Globus pallidus (tissue), 1 donor: Measurements from ENCODE around the gene PEX1.
"Not testable (repeated sequence)": the region's sequence is repeated elsewhere in the genome, so short reads cannot be mapped to it uniquely, and the experiment has no call there.

ENCODE experiments used
- DNase-seq: peaks from one replicate; pipeline ENCODE4 v3.0.0-alpha.2; 2015; ENCODE audit warnings: low spot score

Gene PEX1

DNA sequence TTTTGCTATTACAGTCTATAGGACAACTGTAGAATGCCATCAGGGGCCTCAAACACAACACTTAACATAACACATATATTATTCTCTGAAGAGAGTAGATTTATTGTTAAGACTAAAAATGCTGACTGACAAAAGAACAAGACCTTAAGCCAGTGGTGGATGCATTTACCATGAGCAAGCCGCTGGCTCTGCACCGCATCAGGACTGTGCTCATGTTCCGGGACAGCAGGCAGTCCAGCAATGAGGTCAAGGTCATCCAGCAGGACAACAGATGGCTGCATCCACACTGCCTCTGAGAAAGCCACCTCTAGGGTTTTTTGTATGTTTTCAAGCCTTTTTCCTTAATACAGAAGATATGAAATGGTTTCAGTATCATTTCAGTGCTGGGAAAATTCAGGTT, 23.8 kb downstream of the PEX1 start:
- no peak for DNase-seq

DNA sequence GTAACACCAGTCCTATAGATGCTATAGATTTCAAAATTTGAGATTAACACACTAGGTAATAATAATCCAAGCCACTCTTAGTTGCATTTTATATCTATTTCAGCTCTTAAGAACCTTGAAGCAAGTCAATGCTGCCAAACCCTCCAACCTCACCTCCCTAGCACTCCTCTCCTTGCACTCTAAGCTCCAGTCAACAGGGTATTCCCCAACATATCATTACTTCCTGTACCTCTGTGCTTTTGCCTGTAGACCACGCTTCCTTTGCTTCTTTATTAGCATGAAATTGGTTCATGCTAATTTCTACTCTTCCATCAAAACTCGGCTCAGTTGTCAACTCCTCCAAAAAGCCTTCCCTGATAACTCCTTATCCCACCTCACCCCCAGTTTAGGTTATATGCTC, 24.6 kb downstream of the PEX1 start:
- DNase-seq = no peak

- no peak for DNase-seq
Observed at GRCh38 chr7:92498557-92498956, 29.8 kb downstream of the PEX1 start.

GRCh38 chr7:92496876-92497275, 31.4 kb downstream of the PEX1 start:
- no peak for DNase-seq

DNA sequence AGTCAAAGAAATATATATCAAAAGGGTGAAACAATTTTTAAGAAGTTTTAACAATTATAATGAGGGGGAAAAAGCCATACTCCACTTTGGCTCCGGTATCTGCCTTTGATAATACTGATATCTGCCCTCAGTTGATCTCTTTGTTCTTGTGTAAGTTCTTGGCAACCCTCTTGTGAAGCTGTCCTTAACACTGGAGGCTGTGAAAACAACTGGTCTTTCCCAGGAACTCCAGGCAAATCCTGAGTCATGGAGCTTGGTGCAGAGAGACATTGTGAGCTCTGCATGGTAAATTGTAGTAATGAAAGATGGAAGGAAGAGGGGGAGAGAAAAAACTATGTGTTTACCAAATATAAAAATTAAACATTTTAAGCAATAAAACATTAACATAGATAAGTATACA, 38.7 kb downstream of the PEX1 start:
- DNase-seq = no peak

- DNase-seq = no peak
Observed at GRCh38 chr7:92487804-92488203, 40.5 kb downstream of the PEX1 start.

- no peak for DNase-seq
Observed at GRCh38 chr7:92485974-92486373, 42.3 kb downstream of the PEX1 start.

GRCh38 chr7:92485267-92485892, 42.9 kb downstream of the PEX1 start:
- no peak for DNase-seq

GRCh38 chr7:92484226-92484625, 44.1 kb downstream of the PEX1 start:
- DNase-seq = not testable (repeated sequence)

- not testable (repeated sequence) for DNase-seq
Observed at GRCh38 chr7:92483624-92484023, 44.7 kb downstream of the PEX1 start.

DNA sequence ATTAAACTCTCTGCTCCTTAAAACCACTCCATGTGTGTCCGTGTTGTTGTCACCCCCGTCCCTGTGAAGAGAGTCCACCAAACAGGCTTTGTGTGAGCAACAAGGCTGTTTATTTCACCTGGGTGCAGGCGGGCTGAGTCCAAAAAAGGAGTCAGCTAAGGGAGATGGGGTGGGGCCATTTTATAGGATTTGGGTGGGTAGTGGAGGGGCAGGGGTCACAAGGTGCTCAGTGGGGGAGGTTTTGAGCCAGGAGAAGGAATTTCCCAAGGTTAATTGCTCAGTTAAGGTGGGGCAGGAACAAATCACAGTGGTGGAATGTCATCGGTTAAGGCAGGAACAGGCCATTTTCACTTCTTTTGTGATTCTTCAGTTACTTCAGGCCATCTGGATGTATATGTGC, 49.2 kb downstream of the PEX1 start:
- DNase-seq = not testable (repeated sequence)

- DNase-seq = no peak
Observed at GRCh38 chr7:92478711-92479110, 49.6 kb downstream of the PEX1 start.

- no peak for DNase-seq
Observed at GRCh38 chr7:92478095-92478494, 50.2 kb downstream of the PEX1 start.

DNA sequence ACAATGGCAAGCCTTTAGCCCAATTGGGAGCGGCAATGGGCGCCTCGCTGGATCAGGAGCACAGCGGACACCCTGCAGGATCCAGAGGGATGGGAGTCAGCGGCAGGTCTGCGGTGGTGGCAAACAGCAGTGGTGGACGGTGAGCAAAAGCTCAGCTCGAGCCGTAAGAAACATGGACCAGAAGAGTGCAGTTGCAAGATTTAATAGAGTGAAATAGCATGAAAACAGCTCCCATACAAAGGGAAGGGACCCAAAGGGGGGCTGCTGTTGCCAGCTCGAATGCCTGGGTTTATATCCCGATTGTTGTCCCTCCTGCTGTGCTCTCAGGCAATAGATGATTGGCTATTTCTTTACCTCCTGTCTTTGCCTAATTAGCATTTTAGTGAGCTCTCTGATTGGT, 50.6 kb downstream of the PEX1 start, which contains the start of gene ERVW-1:
Gene ERVW-1, minus strand, starts transcription at position 266 of the 400 bp plus-strand sequence. CDS start 7,565 bp downstream, outside the sequence.
- not testable (repeated sequence) for DNase-seq

GRCh38 chr7:92475851-92476590, 52.3 kb downstream of the PEX1 start:
- not testable (repeated sequence) for DNase-seq

DNA sequence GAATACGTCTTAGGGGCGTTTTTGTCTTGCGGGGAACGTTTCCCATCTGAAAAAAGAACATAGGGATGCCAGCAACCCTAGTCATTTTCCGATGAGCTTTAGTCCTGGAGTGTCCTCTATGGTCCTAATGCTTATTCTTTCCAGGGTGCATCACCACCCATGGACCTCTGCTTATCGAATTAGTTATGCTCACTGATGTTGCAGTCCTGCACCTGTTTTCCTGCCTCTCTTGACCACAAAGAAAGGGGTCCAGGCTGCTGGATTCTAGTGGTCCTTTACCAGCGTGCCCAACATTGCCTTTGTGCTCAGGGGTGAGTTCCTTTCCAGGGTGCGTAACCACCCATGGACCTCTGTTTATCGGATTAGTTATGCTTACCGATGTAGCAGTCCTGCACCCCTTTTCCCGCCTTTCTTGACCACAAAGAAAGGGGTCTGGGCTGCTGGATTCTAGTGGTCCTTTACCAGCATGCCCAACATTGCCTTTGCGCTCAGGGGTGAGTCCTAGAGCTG, 53.0 kb downstream of the PEX1 start:
- not testable (repeated sequence) for DNase-seq

DNA sequence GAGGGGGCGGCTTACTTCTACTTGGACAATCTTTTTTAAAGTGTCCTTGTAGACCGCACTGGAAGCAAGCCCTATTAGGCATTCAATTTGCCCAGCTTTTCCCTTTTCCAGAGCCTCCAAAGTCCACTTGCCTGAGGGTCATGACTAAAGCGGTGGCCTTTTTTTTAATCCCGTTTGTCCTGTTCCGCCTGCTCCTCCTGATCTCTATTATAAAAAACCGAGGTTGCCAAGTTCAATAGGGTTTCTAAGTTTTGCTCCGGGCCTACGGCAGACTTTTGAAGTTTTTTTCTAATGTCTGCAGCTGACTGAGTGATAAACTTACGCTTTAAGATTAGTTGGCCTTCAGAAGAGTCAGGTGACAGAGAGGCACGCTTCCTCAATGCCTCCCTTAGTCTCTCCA, 54.3 kb downstream of the PEX1 start:
- DNase-seq = not testable (repeated sequence)

- not testable (repeated sequence) for DNase-seq
Observed at GRCh38 chr7:92468589-92468988, 59.7 kb downstream of the PEX1 start.

- no peak for DNase-seq
Observed at GRCh38 chr7:92466682-92467081, 61.6 kb downstream of the PEX1 start.

DNA sequence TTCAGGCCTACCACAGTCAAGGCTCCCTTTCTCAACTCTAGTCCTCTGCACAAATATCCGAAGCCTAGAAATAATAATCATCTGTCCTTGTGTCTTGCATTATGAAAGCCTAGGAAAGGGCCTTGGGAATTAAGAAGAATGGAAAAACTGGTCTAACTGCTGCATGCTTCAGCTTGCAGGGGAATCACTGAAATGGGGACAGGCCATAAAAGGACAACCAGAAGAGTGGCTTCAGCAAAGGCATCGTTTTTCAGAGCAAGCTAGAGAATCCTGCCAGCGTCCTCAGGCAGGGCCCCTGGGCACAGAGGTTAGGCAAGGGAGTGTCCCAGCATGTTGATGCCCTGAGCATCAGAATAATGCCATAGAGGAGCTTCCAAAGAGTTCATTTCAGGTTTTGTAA, 63.8 kb downstream of the PEX1 start:
- DNase-seq = no peak

GRCh38 chr7:92462560-92462959, 65.8 kb downstream of the PEX1 start:
- no peak for DNase-seq

- no peak for DNase-seq
Observed at GRCh38 chr7:92461027-92462003, 67.0 kb downstream of the PEX1 start.
